Calu3 (cell line): ENCODE results near the gene KIAA1958. TPM values are rescaled to one million over a fixed set of nuclear protein-coding genes. Genes with fewer than 3 reads are reported as not detected.

Experiments used
- BruUV-seq: library from RNA; stranded (reverse); fragments of 400-500 nt; replicated peaks from 2 replicates; lab custom pipeline; 2021; lab: Mats Ljungman, UMichigan
- CTCF ChIA-PET: fragments of 300-600 bp; sonication (Branson Sonifier 250); formaldehyde crosslinking; loops from one replicate; lab custom pipeline; 2022; ENCODE audit warnings: antibody characterized with exemption; lab: Charles Lee
- DNase-seq: peaks from one replicate; pipeline ENCODE4 v3.0.0; 2022
- H3K27ac Mint-ChIP-seq: one replicate; pipeline ENCODE4 v1.8.0; 2022; ENCODE audit warnings: mixed read lengths; ENCODE audit not compliant: unreplicated experiment
- H3K27me3 Mint-ChIP-seq: one replicate; pipeline ENCODE4 v1.8.0; 2022; ENCODE audit warnings: mixed read lengths; ENCODE audit not compliant: unreplicated experiment
- H3K36me3 Mint-ChIP-seq: one replicate; pipeline ENCODE4 v1.8.0; 2022; ENCODE audit warnings: mild to moderate bottlenecking, moderate library complexity, mixed read lengths; ENCODE audit not compliant: insufficient read depth, unreplicated experiment
- H3K4me1 Mint-ChIP-seq: one replicate; pipeline ENCODE4 v1.8.0; 2022; ENCODE audit warnings: mild to moderate bottlenecking, low read depth, mixed read lengths; ENCODE audit not compliant: unreplicated experiment
- H3K4me3 Mint-ChIP-seq: one replicate; pipeline ENCODE4 v1.8.0; 2022; ENCODE audit warnings: mild to moderate bottlenecking, low read depth, moderate library complexity, mixed read lengths; ENCODE audit not compliant: unreplicated experiment
- H3K9me3 Mint-ChIP-seq: one replicate; pipeline ENCODE4 v1.8.0; 2022; ENCODE audit warnings: low read depth, mixed read lengths; ENCODE audit not compliant: unreplicated experiment
- intact Hi-C: fragments of 100-400 bp; cut with micrococcal nuclease; formaldehyde crosslinking; loops from one replicate; pipeline ENCODE4 v1.10.0; 2022; ENCODE audit not compliant: unreplicated experiment
- total RNA-seq: library from RNA; stranded (reverse); gene quantifications from 2 replicates; pipeline ENCODE4 v1.2.3, GENCODE V29; 2022
- TF ChIP-seq, protein P1 (sequence below): fragments of 200-600 bp; IDR thresholded peaks from one replicate; pipeline ENCODE4 v1.8.0; 2022; ENCODE audit warnings: antibody characterized with exemption; ENCODE audit not compliant: unreplicated experiment

KIAA1958 gene
- total RNA-seq, 1 experiment from 2014 or later, result 13.0 TPM

DNA sequence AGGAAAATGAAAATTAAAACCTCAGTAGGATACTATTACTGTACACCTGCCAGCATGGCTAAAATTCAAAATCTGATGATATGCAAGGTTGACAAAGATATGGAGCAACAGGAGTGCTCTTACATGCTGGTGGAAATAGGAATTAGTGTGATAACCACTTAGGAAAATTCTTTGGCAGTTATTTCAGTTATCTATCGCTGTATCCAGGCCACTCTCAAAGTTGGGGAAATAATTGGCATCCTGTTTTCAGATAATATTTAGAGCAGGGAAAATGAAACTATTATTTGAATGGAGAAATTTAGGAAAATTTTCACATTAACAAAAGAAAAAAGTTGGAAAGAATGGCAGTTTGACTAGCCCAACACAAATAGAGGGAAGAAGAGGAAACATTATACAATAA is 50.9 kb downstream of the KIAA1958 start:
- H3K36me3 Mint-ChIP-seq, result no peaks in the 10 kb centered on the region
- H3K4me3 Mint-ChIP-seq, result no peak overlapping the region
- TF ChIP-seq, protein P1, sequence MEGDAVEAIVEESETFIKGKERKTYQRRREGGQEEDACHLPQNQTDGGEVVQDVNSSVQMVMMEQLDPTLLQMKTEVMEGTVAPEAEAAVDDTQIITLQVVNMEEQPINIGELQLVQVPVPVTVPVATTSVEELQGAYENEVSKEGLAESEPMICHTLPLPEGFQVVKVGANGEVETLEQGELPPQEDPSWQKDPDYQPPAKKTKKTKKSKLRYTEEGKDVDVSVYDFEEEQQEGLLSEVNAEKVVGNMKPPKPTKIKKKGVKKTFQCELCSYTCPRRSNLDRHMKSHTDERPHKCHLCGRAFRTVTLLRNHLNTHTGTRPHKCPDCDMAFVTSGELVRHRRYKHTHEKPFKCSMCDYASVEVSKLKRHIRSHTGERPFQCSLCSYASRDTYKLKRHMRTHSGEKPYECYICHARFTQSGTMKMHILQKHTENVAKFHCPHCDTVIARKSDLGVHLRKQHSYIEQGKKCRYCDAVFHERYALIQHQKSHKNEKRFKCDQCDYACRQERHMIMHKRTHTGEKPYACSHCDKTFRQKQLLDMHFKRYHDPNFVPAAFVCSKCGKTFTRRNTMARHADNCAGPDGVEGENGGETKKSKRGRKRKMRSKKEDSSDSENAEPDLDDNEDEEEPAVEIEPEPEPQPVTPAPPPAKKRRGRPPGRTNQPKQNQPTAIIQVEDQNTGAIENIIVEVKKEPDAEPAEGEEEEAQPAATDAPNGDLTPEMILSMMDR, result no peak
- intact Hi-C loops, result no loop called here
- no peak overlapping the region for H3K27ac Mint-ChIP-seq
- H3K9me3 Mint-ChIP-seq, result no peaks in the 10 kb centered on the region
- H3K27me3 Mint-ChIP-seq, result no peaks in the 10 kb centered on the region
- no TSS peak for BruUV-seq
- H3K4me1 Mint-ChIP-seq, result no peaks in the 10 kb centered on the region
- DNase-seq, result no peak
- CTCF ChIA-PET, result no interaction called here

DNA sequence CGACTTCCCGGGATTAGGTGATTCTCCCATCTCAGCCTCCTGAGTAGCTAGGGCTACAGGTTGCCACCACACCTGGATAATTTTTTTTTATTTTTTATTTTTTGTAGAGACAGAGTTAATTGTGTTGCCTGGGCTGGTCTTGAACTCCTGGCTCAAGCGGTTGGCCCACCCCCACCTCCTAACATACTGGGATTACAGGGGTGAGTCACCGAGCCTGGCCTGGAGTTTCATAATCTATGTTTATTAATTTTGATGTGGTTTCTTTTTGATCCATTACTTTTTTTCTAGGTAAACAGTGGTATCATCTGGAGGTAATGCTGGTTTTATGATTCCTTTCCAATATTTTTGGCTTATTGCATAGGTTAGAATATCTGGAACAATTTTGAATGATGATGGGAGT is 54.2 kb downstream of the KIAA1958 start:
- TF ChIP-seq, protein P1, result no peak
- Mint-ChIP-seq H3K27me3 (no peaks in the 10 kb centered on the region), H3K27ac (no peak overlapping the region), H3K4me3 (no peak overlapping the region), H3K4me1 (no peaks in the 10 kb centered on the region), H3K9me3 (no peaks in the 10 kb centered on the region), H3K36me3 (no peaks in the 10 kb centered on the region)
- DNase-seq, result no peak
- CTCF ChIA-PET, result no interaction called here
- intact Hi-C loops, result no loop called here
- no TSS peak for BruUV-seq

DNA sequence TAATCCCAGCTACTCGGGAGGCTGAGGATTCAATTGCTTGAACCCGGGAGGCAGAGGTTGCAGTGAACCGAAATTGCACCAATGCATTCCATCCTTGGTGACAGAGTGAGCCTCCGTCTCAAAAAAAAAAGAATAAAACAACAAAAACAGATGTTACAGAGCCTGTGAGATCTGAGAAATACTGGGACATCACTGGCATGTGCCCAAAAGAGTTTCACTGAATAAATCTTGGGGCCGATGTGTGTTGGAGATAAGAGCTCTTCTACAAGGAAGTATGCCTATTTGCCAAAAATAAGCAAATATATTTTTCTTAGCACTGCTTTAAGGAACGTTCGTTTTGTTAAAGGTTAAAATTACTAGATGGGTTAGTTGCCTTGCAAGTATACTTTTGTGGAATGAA is 55.1 kb downstream of the KIAA1958 start:
- H3K4me3 Mint-ChIP-seq, result no peak overlapping the region
- H3K9me3 Mint-ChIP-seq, result no peaks in the 10 kb centered on the region
- H3K27ac Mint-ChIP-seq, result no peak overlapping the region
- CTCF ChIA-PET, result interaction anchor here (0.7 kb wide), 1 partner anchor 10 kb away, joined by 3 read pairs; no protein-coding TSS in a partner anchor
- H3K4me1 Mint-ChIP-seq, result no peaks in the 10 kb centered on the region
- TF ChIP-seq, protein P1, result no peak
- BruUV-seq, result no TSS peak
- H3K36me3 Mint-ChIP-seq, result no peaks in the 10 kb centered on the region
- intact Hi-C loops, result no loop called here
- DNase-seq, result no peak
- no peaks in the 10 kb centered on the region for H3K27me3 Mint-ChIP-seq

DNA sequence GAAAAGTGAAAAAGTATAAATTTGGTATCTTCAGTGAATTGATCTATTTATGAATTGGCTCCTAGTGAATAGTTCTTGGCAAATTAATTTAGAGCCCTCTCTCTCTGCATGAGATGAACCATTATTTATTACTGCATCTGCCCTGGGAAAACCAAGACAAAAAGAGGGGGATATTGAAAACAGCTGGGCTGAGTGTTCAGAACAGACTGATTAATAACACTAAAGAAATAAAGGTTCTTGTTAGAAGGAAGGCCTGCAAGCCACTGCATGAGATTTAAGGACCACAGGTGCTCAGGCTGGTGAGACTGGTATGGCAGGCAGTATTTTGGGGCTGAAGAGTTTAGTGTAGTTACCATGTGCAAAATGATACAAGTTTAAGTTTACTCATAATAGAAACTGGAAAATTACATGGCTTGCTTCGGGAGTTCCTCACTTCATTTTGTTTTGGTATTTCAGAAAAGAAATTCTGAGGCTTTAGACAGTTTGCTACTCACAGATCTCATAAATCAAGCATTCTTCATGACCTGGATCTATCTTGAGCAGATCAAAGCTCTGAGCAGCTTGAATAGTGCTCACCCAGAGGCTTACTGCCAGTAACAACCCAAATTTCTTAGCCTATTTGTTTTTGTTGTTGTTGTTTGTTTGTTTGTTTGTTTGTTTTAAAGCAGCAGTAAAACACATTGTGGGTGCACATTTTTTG is 56.1 kb downstream of the KIAA1958 start:
- CTCF ChIA-PET, result interaction anchor here (0.6 kb wide), 1 partner anchor 595 kb away, joined by 3 read pairs; no protein-coding TSS in a partner anchor
- Mint-ChIP-seq H3K27ac (no peak overlapping the region), H3K9me3 (no peaks in the 10 kb centered on the region), H3K27me3 (no peaks in the 10 kb centered on the region), H3K36me3 (no peaks in the 10 kb centered on the region), H3K4me1 (no peaks in the 10 kb centered on the region), H3K4me3 (no peak overlapping the region)
- no peak for DNase-seq
- intact Hi-C loops, result no loop called here
- no TSS peak for BruUV-seq
- TF ChIP-seq, protein P1, result no peak
